HEK293T (cell line): ENCODE results near the gene SLC15A3.
A peak's percentile ranks its signal among the peaks of the same experiment; 100 is the strongest.

Source experiments
- CTCF ChIA-PET: fragments of 350-600 bp; formaldehyde crosslinking; extraction: SDS; loops from one replicate; lab custom pipeline; 2021; ENCODE audit warnings: antibody characterized with exemption, inconsistent platforms; lab: Yijun Ruan, JAX
- POLR2A ChIA-PET: fragments of 350-600 bp; formaldehyde crosslinking; extraction: SDS; loops from one replicate; lab custom pipeline; 2020; ENCODE audit warnings: antibody characterized with exemption, inconsistent platforms; lab: Yijun Ruan, JAX
- DNase-seq: peaks from one replicate; pipeline ENCODE4 v3.0.0; 2012; ENCODE audit warnings: mixed read lengths; ENCODE audit errors: extremely low spot score
- ARNT ChIP-seq: fragments of 450-650 bp; IDR thresholded peaks from 2 replicates; pipeline ENCODE4 v1.6.1; 2017; ENCODE audit warnings: mild to moderate bottlenecking
- BHLHE40 ChIP-seq: fragments of 450-650 bp; IDR thresholded peaks from 2 replicates; pipeline ENCODE4 v1.6.1; 2016; ENCODE audit warnings: mild to moderate bottlenecking, moderate library complexity, borderline replicate concordance
- CTBP1 ChIP-seq: fragments of 450-650 bp; IDR thresholded peaks from 2 replicates; pipeline ENCODE4 v1.6.1; 2016; ENCODE audit warnings: borderline replicate concordance
- ELF4 ChIP-seq: fragments of 450-650 bp; IDR thresholded peaks from 2 replicates; pipeline ENCODE4 v1.6.1; 2017; ENCODE audit warnings: antibody characterized with exemption
- FOXA1 ChIP-seq: fragments of 450-650 bp; IDR thresholded peaks from 2 replicates; pipeline ENCODE4 v1.6.1; 2016; ENCODE audit warnings: mild to moderate bottlenecking
- FOXK2 ChIP-seq: fragments of 450-650 bp; IDR thresholded peaks from 2 replicates; pipeline ENCODE4 v1.6.1; 2016; ENCODE audit warnings: mild to moderate bottlenecking
- FOXM1 ChIP-seq: fragments of 450-650 bp; IDR thresholded peaks from 2 replicates; pipeline ENCODE4 v1.6.1; 2017; ENCODE audit warnings: mild to moderate bottlenecking, borderline replicate concordance
- HDGF ChIP-seq: fragments of 450-650 bp; IDR thresholded peaks from 2 replicates; pipeline ENCODE4 v1.6.1; 2017; ENCODE audit warnings: antibody characterized with exemption, borderline replicate concordance
- L3MBTL2 ChIP-seq: fragments of 450-650 bp; conservative IDR thresholded peaks from 2 replicates; pipeline ENCODE4 v1.6.1; 2016; ENCODE audit warnings: mild to moderate bottlenecking
- LEF1 ChIP-seq: fragments of 450-650 bp; IDR thresholded peaks from 2 replicates; pipeline ENCODE4 v1.6.1; 2017; ENCODE audit warnings: mild to moderate bottlenecking, borderline replicate concordance
- NFRKB ChIP-seq: fragments of 450-650 bp; IDR thresholded peaks from 2 replicates; pipeline ENCODE4 v1.6.1; 2016; ENCODE audit warnings: mild to moderate bottlenecking, moderate library complexity
- PKNOX1 ChIP-seq: fragments of 450-650 bp; IDR thresholded peaks from 2 replicates; pipeline ENCODE4 v1.6.1; 2016
- SP1 ChIP-seq: fragments of 450-650 bp; IDR thresholded peaks from 2 replicates; pipeline ENCODE4 v1.6.1; 2017
- SUZ12 ChIP-seq: fragments of 450-650 bp; IDR thresholded peaks from 2 replicates; pipeline ENCODE4 v1.6.1; 2016; ENCODE audit warnings: mild to moderate bottlenecking
- TARDBP ChIP-seq: fragments of 450-650 bp; IDR thresholded peaks from 2 replicates; pipeline ENCODE4 v1.6.1; 2016
- ZNF384 ChIP-seq: fragments of 450-650 bp; IDR thresholded peaks from 2 replicates; pipeline ENCODE4 v1.6.1; 2016

Gene SLC15A3

GRCh38 chr11:60908803-60909202 lies 43.2 kb downstream of the SLC15A3 start:
- POLR2A ChIA-PET, result no interaction called here
- no peak for DNase-seq
- TF ChIP-seq CTBP1 (no peak), ELF4 (no peak), HDGF (no peak), TARDBP (no peak), PKNOX1 (no peak), ARNT (no peak), LEF1 (no peak), L3MBTL2 (no peak), FOXA1 (no peak)
- CTCF ChIA-PET, result no interaction called here

- ChIA-PET CTCF (interaction anchor here (1.0 kb wide), 1 partner anchor 9 kb away, joined by 3 read pairs; no protein-coding TSS in a partner anchor), POLR2A (interaction anchor here (1.1 to 2.1 kb wide), 10 partner anchors 8 to 255 kb away, joined by 3 to 34 read pairs (median 4); partner anchors contain the start of genes TMEM109 and VPS37C)
- DNase-seq, result peak; percentile 98
- TF ChIP-seq ELF4, result peak; percentile 52; the same call in 1 of the 2 replicates
- no peak; the same call in 1 of the 2 replicates for TF ChIP-seq PKNOX1
- TF ChIP-seq BHLHE40, result no peak
- peak; percentile 32 for TF ChIP-seq L3MBTL2
- TF ChIP-seq LEF1, result no peak
Measured at GRCh38 chr11:60906132-60906972, 45.6 kb downstream of the SLC15A3 start, which contains the start of gene PRPF19. Gene PRPF19 (minus strand): TSS chr11:60906585. CDS start chr11:60906382, 203 bp downstream.

- POLR2A ChIA-PET, result interaction anchor here (1.1 to 2.1 kb wide), 8 partner anchors 9 to 256 kb away, joined by 3 to 34 read pairs (median 4); partner anchors contain the start of genes TMEM109 and VPS37C
- no peak for DNase-seq
- CTCF ChIA-PET, result interaction anchor here (1.0 kb wide), 1 partner anchor 10 kb away, joined by 3 read pairs; no protein-coding TSS in a partner anchor
- TF ChIP-seq ZNF384 (no peak), CTBP1 (no peak), FOXA1 (no peak), SP1 (no peak), NFRKB (no peak)
Measured at GRCh38 chr11:60905551-60906113, 46.3 kb downstream of the SLC15A3 start.

GRCh38 chr11:60905047-60905446 lies 46.9 kb downstream of the SLC15A3 start:
- TF ChIP-seq PKNOX1 (no peak), SUZ12 (no peak), ELF4 (no peak), BHLHE40 (no peak), ZNF384 (no peak), HDGF (no peak), TARDBP (no peak), LEF1 (no peak), FOXA1 (no peak), CTBP1 (no peak), FOXK2 (no peak), SP1 (no peak), L3MBTL2 (no peak), FOXM1 (no peak)
- ChIA-PET CTCF (interaction anchor here (0.6 to 1.0 kb wide), 2 partner anchors 10 to 74 kb away, joined by 3 to 4 read pairs; no protein-coding TSS in a partner anchor), POLR2A (interaction anchor here (1.1 to 2.1 kb wide), 7 partner anchors 9 to 257 kb away, joined by 3 to 34 read pairs (median 4); partner anchors contain the start of genes TMEM109 and VPS37C)
- DNase-seq, result no peak

- CTCF ChIA-PET, result interaction anchor here (1.2 to 1.5 kb wide), 2 partner anchors 11 to 15 kb away, joined by 3 to 4 read pairs; no protein-coding TSS in a partner anchor
- no peak for DNase-seq
- POLR2A ChIA-PET, result interaction anchor here (0.7 to 1.3 kb wide), 2 partner anchors 15 to 57 kb away, joined by 3 to 4 read pairs; no protein-coding TSS in a partner anchor
- TF ChIP-seq CTBP1, result no peak
- no peak for TF ChIP-seq ZNF384
- TF ChIP-seq BHLHE40, result no peak
- no peak for TF ChIP-seq PKNOX1
- TF ChIP-seq ARNT, result no peak
- TF ChIP-seq HDGF, result no peak
- no peak for TF ChIP-seq ELF4
- no peak for TF ChIP-seq SP1
- no peak for TF ChIP-seq FOXA1
- no peak for TF ChIP-seq LEF1
- no peak for TF ChIP-seq L3MBTL2
- no peak for TF ChIP-seq SUZ12
- no peak for TF ChIP-seq TARDBP
Measured at GRCh38 chr11:60902625-60903024, 49.4 kb downstream of the SLC15A3 start.
